Mesothelial cell of epicardium (in vitro differentiated cells): ENCODE results near the gene NAA30. TPM values are rescaled to one million over a fixed set of nuclear protein-coding genes. Genes with fewer than 3 reads are reported as not detected.

Source experiments
- DNase-seq, 2 experiments: peaks; one replicate each; pipeline ENCODE4 v3.0.0; 2021; ENCODE audit warnings: low spot score in 2 of 2; ENCODE audit not compliant: unreplicated experiment in 2 of 2
- H3K27ac Mint-ChIP-seq: 2 replicates; pipeline ENCODE4 v1.8.0; 2021; ENCODE audit warnings: mixed read lengths
- H3K27me3 Mint-ChIP-seq: 2 replicates; pipeline ENCODE4 v1.8.0; 2021; ENCODE audit warnings: low read depth, mixed read lengths
- H3K36me3 Mint-ChIP-seq: 2 replicates; pipeline ENCODE4 v1.8.0; 2021; ENCODE audit warnings: mixed read lengths
- H3K4me1 Mint-ChIP-seq: 2 replicates; pipeline ENCODE4 v1.8.0; 2021; ENCODE audit warnings: mixed read lengths
- H3K4me3 Mint-ChIP-seq: 2 replicates; pipeline ENCODE4 v1.8.0; 2021; ENCODE audit warnings: mild to moderate bottlenecking, moderate library complexity, mixed read lengths
- H3K9me3 Mint-ChIP-seq: 2 replicates; pipeline ENCODE4 v1.8.0; 2021; ENCODE audit warnings: mixed read lengths
- total RNA-seq: library from RNA; stranded (reverse); gene quantifications from 3 replicates; pipeline ENCODE4 v1.2.1, GENCODE V29; 2021
- TF ChIP-seq, protein P1 (sequence below): fragments of 200-600 bp; sonication (generic); IDR thresholded peaks from one replicate; pipeline ENCODE4 v1.5.0; 2021; ENCODE audit warnings: antibody characterized with exemption; ENCODE audit not compliant: unreplicated experiment

NAA30 gene
- total RNA-seq, 1 donor from 2014 or later, result 19.2 TPM

DNA sequence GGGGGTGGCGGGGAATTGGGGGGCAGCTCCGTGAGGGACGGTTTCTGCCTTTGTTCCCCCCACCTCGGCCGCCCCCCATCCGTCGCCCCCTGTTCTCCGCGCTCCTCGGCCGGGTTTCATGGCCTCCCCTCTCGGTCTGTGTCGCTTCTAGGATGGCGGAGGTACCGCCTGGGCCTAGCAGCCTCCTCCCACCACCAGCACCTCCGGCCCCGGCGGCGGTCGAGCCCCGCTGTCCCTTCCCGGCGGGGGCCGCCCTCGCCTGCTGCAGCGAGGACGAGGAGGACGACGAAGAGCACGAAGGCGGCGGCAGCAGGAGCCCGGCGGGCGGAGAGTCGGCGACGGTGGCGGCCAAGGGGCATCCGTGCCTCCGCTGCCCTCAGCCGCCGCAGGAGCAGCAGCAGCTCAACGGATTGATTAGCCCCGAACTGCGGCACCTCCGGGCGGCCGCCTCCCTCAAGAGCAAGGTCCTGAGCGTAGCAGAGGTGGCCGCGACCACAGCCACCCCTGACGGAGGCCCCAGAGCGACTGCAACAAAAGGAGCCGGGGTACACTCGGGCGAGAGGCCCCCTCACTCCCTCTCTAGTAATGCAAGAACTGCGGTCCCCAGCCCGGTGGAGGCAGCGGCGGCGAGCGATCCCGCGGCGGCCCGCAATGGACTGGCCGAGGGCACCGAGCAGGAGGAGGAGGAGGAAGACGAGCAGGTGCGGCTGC lies 575 bp downstream of the NAA30 start:
- peak; percentile 25 to 60 for DNase-seq
- peaks cover 1% of the 10 kb centered on the region for H3K36me3 Mint-ChIP-seq
- H3K4me3 Mint-ChIP-seq, result peak overlapping the region; percentile 89
- H3K27ac Mint-ChIP-seq, result peak overlapping the region; percentile 75
- no peaks in the 10 kb centered on the region for H3K9me3 Mint-ChIP-seq
- H3K27me3 Mint-ChIP-seq, result peaks cover 2% of the 10 kb centered on the region
- H3K4me1 Mint-ChIP-seq, result peaks cover 44% of the 10 kb centered on the region
- TF ChIP-seq, protein P1, sequence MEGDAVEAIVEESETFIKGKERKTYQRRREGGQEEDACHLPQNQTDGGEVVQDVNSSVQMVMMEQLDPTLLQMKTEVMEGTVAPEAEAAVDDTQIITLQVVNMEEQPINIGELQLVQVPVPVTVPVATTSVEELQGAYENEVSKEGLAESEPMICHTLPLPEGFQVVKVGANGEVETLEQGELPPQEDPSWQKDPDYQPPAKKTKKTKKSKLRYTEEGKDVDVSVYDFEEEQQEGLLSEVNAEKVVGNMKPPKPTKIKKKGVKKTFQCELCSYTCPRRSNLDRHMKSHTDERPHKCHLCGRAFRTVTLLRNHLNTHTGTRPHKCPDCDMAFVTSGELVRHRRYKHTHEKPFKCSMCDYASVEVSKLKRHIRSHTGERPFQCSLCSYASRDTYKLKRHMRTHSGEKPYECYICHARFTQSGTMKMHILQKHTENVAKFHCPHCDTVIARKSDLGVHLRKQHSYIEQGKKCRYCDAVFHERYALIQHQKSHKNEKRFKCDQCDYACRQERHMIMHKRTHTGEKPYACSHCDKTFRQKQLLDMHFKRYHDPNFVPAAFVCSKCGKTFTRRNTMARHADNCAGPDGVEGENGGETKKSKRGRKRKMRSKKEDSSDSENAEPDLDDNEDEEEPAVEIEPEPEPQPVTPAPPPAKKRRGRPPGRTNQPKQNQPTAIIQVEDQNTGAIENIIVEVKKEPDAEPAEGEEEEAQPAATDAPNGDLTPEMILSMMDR, result no peak

DNA sequence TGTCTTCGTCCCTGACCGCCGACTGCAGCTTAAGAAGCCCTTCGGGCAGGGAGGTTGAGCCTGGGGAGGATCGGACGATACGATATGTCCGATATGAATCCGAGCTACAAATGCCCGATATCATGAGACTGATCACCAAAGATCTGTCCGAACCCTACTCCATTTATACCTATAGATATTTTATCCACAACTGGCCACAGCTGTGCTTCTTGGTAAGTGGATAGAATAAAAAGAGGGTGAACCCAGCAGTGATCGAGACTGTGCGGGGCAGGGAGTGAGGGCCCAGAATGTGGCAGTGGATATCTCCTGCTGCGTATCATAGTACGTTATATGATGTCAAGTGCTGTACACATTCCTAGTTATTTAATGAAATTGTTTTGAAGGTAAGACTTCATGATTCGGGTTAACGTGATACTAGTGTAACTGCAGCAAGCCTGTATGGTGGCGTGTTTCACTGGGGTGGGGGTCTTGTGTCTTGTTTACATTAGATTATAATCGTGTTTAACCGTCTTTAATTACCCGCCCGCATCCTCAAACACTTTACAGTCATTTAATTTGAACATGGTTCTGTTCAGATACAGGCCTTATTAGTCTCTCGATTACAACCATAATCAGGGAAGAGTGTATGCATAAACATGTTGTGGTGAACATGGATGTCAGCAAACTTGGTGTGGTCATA lies 1.3 kb downstream of the NAA30 start:
- peak overlapping the region; percentile 89 for H3K4me3 Mint-ChIP-seq
- H3K4me1 Mint-ChIP-seq, result peaks cover 44% of the 10 kb centered on the region
- H3K36me3 Mint-ChIP-seq, result peaks cover 4% of the 10 kb centered on the region
- H3K27ac Mint-ChIP-seq, result peak overlapping the region; percentile 75
- no peaks in the 10 kb centered on the region for H3K27me3 Mint-ChIP-seq
- no peaks in the 10 kb centered on the region for H3K9me3 Mint-ChIP-seq
- TF ChIP-seq, protein P1, result no peak
- no peak for DNase-seq

DNA sequence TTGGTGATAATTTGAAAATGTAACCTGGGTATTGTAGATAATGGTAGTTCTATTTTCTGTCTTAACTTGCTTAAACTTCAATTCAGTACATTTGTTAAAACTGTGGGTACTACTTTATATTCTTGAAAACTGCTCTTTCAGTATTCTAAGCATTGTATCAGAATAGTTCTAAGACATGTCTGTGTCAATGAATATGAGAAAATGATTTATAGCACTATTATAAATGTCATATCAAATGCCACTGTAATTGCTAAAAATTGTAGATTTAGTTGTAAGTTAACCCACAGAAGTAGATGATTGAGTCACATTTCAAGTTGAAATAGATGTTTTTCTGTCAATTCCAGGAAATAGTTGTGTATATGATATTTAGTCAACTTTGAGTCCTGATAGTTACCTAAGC lies 2.4 kb downstream of the NAA30 start:
- Mint-ChIP-seq H3K4me3 (peak overlapping the region; percentile 89), H3K27me3 (no peaks in the 10 kb centered on the region), H3K36me3 (peaks cover 7% of the 10 kb centered on the region), H3K27ac (no peak overlapping the region), H3K4me1 (peaks cover 44% of the 10 kb centered on the region), H3K9me3 (no peaks in the 10 kb centered on the region)
- TF ChIP-seq, protein P1, result no peak
- DNase-seq, result no peak

DNA sequence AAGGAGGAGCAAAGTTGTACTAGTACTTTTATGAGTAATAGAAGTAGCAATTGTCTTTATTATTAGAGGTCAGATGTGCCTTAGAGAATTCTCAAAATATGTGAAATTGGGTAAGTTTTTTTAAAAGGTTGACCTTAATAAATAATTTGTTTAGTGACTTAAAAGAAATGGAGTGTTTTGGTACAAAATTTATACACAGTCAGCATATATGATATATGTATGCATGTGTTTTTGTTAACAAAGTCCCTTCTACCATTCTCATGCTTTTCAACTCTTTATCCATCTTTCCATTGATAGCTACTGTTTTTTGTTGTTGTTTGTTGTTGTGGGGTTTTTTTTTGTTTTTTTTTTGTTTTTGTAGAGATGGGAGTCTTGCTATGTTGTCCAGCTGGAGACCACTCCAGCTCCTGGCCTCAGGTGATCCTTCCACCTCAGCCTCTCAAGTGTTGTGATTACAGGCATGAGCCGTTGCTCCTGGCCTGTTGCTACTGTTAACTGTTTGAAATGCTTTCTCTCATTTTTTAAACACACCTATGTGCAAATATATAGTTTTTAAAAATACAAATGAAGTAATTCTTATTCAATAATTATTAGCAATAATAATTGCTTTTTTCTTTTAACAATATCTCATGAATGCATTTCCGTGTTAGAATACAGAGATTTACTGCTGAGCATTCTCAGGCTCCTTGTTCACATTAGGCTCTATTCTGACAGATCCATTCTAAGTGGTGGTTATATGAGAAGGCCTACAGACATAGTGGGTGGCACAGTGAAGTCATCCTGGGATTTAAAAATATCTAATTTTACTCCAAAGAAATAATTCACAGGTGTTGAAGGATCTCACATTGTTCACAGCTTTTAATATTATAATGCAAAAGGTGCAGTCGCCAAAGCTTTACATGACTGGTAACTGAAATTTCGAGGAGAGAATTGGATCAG lies 10.4 kb downstream of the NAA30 start:
- no peak for DNase-seq
- H3K4me3 Mint-ChIP-seq, result no peak overlapping the region
- peaks cover 23% of the 10 kb centered on the region for H3K36me3 Mint-ChIP-seq
- H3K27me3 Mint-ChIP-seq, result no peaks in the 10 kb centered on the region
- H3K27ac Mint-ChIP-seq, result no peak overlapping the region
- H3K9me3 Mint-ChIP-seq, result no peaks in the 10 kb centered on the region
- peaks cover 5% of the 10 kb centered on the region for H3K4me1 Mint-ChIP-seq
- TF ChIP-seq, protein P1, result no peak

DNA sequence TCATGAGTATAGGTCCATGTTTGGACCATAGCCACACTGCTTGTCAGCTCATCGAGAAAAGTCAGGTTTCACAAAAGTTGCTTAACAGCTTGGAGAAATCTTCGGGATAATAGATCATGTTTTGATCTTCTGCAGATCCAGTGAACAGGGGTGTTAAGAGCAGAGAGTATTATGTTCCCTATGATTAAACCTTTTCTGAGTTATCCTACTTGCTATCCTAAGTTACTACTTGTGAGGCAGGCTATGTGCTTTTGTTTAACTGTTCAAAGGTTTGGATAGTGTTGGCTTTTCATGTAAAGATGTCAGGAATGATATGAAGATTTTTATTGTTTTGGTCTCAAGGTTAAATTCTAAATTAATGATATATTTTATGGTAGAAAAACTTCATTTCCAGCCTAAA lies 11.1 kb downstream of the NAA30 start:
- Mint-ChIP-seq H3K4me1 (peaks cover 5% of the 10 kb centered on the region), H3K36me3 (peaks cover 25% of the 10 kb centered on the region), H3K27ac (peak overlapping the region; percentile 9), H3K4me3 (no peak overlapping the region), H3K9me3 (no peaks in the 10 kb centered on the region), H3K27me3 (no peaks in the 10 kb centered on the region)
- TF ChIP-seq, protein P1, result no peak
- DNase-seq, result no peak
